Measurements from ENCODE around the gene SEMA5A. TPM values are rescaled to one million over a fixed set of nuclear protein-coding genes. Genes with fewer than 3 reads are reported as not detected.
A peak's percentile ranks its signal among the peaks of the same experiment; 100 is the strongest.

The SEMA5A gene
- total RNA-seq, 1 donor from 2014 or later: 31.1 TPM

DNA sequence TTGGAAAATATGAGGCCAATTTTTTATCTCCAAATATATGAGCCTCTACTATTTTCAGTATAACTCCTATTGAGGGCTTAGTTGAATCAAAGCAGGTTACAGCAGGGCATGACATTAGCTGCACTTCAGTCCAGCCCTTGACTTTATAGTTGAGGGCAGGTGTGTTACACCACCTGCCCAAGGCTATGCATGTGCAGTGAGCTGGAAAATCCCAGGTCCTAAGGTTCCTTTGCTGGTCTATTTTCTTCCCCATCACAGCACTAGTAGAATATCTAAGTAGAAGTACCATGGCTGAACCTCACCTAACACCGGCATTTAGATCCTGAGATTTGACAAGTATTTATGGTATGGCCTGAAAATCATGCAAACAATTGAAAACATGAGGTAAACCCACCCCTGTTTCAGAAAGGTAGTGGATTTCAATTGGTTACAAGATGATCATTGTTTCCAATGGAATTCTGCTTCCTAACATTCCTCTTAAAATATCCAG, 201.1 kb downstream of the SEMA5A start:
- H3K9me3 Mint-ChIP-seq (ENCODE audit: unreplicated experiment): no peaks in the 10 kb centered on the region

DNA sequence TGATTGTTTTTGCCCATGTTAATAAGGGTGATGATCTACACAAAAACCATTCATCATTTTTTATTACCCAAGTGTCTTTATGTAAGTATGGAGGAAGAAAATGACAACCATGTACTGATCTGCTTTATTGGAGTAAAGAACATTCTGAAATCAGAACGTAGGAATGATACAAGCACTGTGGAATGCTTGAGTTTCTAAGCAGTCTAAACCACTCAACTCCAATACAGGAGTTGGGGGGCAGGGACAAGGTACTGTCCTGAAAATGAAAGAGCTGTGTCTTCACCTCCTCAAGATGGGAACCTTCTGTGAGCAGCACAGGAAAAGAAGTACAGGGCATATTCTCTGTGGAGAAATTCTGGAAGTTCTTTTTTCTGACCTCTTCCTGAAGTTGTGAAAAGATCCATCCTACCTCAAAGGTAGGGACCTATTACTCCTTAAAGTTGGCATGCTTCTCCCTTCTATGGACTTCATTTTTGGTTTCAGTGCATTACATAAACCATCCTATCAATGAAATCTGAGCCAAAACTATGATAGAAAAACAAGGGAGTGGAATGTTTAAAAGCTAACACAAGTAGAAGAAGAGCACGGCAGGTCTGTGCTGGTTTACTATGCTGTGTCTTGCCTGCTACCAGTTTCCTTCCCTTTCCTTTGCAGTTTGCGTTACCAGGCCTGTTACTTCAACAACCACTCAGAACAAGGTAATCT, 202.6 kb downstream of the SEMA5A start:
- Mint-ChIP-seq H3K4me3 (ENCODE audit: unreplicated experiment) (no peak overlapping the region), H3K27ac (ENCODE audit: unreplicated experiment) (no peak overlapping the region), H3K9me3 (ENCODE audit: unreplicated experiment) (no peaks in the 10 kb centered on the region), H3K27me3 (ENCODE audit: unreplicated experiment) (no peaks in the 10 kb centered on the region), H3K4me1 (ENCODE audit: unreplicated experiment) (no peaks in the 10 kb centered on the region), H3K36me3 (ENCODE audit: low read depth, unreplicated experiment) (no peaks in the 10 kb centered on the region)
- DNase-seq (ENCODE audit: low spot score): no peak
- no peak for TF ChIP-seq CTCF (IDR thresholded peaks at IDR 0.05; ENCODE audit: unreplicated experiment)

More for the DNA sequence above, 201.1 kb downstream of the SEMA5A start:
- Mint-ChIP-seq H3K36me3 (ENCODE audit: low read depth, unreplicated experiment) (no peaks in the 10 kb centered on the region), H3K27ac (ENCODE audit: unreplicated experiment) (no peak overlapping the region), H3K27me3 (ENCODE audit: unreplicated experiment) (no peaks in the 10 kb centered on the region), H3K4me3 (ENCODE audit: unreplicated experiment) (no peak overlapping the region), H3K4me1 (ENCODE audit: unreplicated experiment) (no peaks in the 10 kb centered on the region)
- TF ChIP-seq CTCF (IDR thresholded peaks at IDR 0.05; ENCODE audit: unreplicated experiment): no peak
- DNase-seq (ENCODE audit: low spot score): no peak

- no peaks in the 10 kb centered on the region for H3K4me1 Mint-ChIP-seq (ENCODE audit: unreplicated experiment)
- no peak for DNase-seq (ENCODE audit: low spot score)
- no peak for TF ChIP-seq CTCF (IDR thresholded peaks at IDR 0.05; ENCODE audit: unreplicated experiment)
- H3K27ac Mint-ChIP-seq (ENCODE audit: unreplicated experiment): no peak overlapping the region
- no peaks in the 10 kb centered on the region for H3K9me3 Mint-ChIP-seq (ENCODE audit: unreplicated experiment)
- H3K27me3 Mint-ChIP-seq (ENCODE audit: unreplicated experiment): no peaks in the 10 kb centered on the region
- no peaks in the 10 kb centered on the region for H3K36me3 Mint-ChIP-seq (ENCODE audit: low read depth, unreplicated experiment)
- H3K4me3 Mint-ChIP-seq (ENCODE audit: unreplicated experiment): no peak overlapping the region
Observed at GRCh38 chr5:9342161-9342787, 203.6 kb downstream of the SEMA5A start.

DNA sequence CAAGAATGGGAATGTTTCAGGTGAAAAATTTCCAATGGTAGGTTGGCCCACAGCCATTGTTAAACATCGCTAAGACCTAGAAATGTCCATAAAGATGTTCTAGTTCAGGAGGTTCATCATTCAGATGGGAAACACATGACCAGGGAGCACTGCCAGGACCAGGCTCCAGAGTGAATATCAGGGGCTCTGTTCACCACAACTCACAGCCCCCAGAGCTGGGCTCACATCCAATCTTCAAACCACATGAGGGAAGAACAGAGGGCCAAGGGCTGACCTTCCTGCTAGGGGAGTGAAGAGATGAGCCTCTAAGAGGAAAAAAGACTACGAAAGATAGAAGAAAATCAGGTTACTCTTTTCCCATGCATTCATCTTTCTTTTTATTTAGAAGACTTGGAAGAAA, 205.8 kb downstream of the SEMA5A start:
- no peaks in the 10 kb centered on the region for H3K36me3 Mint-ChIP-seq (ENCODE audit: low read depth, unreplicated experiment)
- no peak for DNase-seq (ENCODE audit: low spot score)
- TF ChIP-seq CTCF (IDR thresholded peaks at IDR 0.05; ENCODE audit: unreplicated experiment): no peak
- no peaks in the 10 kb centered on the region for H3K27me3 Mint-ChIP-seq (ENCODE audit: unreplicated experiment)
- H3K9me3 Mint-ChIP-seq (ENCODE audit: unreplicated experiment): no peaks in the 10 kb centered on the region
- no peak overlapping the region for H3K4me3 Mint-ChIP-seq (ENCODE audit: unreplicated experiment)
- H3K4me1 Mint-ChIP-seq (ENCODE audit: unreplicated experiment): no peaks in the 10 kb centered on the region
- no peak overlapping the region for H3K27ac Mint-ChIP-seq (ENCODE audit: unreplicated experiment)

DNA sequence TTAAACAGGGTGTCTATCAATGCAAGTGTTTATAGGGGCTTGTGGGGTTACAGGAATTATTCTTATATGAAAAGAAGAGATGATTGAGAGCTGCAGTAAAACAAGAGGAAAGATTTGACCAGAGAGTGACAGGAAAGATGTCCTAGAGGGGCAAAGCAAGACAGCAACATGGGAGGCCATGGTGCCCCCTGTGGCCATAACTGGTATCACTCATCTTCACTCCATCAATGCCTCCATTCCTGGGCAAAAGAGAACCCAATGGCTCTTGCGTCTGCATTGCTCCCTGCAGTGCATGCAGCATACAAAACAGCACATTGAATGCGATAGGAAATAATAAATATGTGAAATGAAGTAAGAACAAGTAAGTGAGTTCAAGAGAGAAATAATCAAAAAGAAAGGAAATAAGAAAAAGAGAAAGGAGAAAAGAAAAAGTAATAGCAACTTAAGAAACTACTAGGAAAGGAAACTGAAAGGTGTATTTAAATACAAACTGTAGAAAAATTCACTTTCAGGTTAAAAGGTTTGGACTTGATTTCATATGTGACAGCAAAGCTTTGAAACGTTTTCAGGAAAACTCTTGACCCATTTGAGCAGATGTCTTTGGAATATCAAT, 206.6 kb downstream of the SEMA5A start:
- peak; percentile 70 for TF ChIP-seq CTCF (IDR thresholded peaks at IDR 0.05; ENCODE audit: unreplicated experiment)
- Mint-ChIP-seq H3K4me3 (ENCODE audit: unreplicated experiment) (no peak overlapping the region), H3K4me1 (ENCODE audit: unreplicated experiment) (no peaks in the 10 kb centered on the region), H3K27ac (ENCODE audit: unreplicated experiment) (no peak overlapping the region), H3K27me3 (ENCODE audit: unreplicated experiment) (no peaks in the 10 kb centered on the region), H3K36me3 (ENCODE audit: low read depth, unreplicated experiment) (no peaks in the 10 kb centered on the region), H3K9me3 (ENCODE audit: unreplicated experiment) (no peaks in the 10 kb centered on the region)
- DNase-seq (ENCODE audit: low spot score): peak; percentile 8
